Activated CD4-positive, alpha-beta T cell treated with anti-CD3 and anti-CD28 coated beads for 4 hours (primary cell): ENCODE data around the gene RGS9.
A peak's percentile ranks its signal among the peaks of the same experiment; 100 is the strongest.

Experiments
- DNase-seq, 2 donors: peaks; one replicate each; pipeline ENCODE4 v3.0.0-alpha.2; 2020

The RGS9 gene

DNA sequence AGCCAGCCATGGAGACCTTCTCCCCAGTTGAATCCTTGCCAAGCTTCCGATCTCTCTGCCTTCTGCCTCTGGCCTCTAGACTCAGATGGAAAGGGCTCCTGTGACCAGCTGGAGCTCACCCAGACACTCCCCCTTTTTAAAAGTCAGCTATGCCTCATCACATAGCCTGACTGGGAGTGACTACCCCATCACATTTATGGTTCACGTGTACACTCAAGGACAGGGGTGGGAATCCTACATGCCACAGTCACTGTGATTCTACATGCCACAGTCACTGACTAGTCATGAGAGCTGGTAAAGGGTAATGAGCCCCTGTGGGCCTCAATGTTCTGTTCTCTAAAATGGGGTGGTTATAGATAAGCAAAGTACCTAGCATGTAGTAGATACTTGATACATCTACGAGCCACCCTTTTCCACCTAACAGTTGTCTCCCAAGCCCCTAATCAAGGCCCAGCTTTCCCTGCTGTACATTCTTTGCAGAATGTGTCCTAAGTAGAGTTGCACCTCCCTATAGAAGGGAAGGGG lies 85.1 kb downstream of the RGS9 start:
- no peak for DNase-seq

DNA sequence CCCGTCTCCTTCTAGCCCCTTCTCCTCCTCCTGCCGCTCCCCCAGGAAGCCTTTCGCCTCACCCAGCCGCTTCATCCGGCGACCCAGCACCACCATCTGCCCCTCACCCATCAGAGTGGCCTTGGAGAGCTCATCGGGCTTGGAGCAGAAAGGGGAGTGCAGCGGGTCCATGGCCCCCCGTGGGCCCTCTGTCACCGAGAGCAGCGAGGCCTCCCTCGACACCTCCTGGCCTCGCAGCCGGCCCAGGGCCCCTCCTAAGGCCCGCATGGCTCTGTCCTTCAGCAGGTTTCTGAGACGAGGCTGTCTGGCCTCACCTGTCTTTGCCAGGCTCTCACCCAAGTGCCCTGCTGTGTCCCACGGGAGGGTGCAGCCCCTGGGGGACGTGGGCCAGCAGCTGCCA lies 87.9 kb downstream of the RGS9 start:
- no peak for DNase-seq

DNA sequence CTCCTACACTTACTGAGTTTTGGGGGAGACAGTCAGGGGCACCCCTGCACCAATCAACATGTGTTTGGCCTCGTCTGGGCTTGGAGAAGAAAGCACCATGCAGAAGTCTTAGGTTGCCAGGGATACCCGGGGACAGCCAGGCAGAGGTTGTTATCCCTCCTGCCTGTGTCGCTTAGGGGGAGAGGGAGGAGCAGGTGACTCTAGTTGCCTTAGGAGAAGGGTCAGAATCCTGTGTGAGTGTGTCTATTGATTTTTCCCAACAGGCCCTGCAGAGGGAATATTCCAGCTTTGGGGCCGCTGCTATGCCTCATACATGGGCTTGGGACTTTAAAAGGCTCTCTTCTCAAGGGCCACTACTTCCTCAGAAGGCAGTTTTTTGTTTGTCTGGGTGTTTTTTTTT lies 89.1 kb downstream of the RGS9 start:
- no peak for DNase-seq

GRCh38 chr17:65227637-65228036 lies 90.5 kb downstream of the RGS9 start:
- no peak for DNase-seq

- DNase-seq = no peak
Observed at GRCh38 chr17:65228287-65228686, 91.1 kb downstream of the RGS9 start.

DNA sequence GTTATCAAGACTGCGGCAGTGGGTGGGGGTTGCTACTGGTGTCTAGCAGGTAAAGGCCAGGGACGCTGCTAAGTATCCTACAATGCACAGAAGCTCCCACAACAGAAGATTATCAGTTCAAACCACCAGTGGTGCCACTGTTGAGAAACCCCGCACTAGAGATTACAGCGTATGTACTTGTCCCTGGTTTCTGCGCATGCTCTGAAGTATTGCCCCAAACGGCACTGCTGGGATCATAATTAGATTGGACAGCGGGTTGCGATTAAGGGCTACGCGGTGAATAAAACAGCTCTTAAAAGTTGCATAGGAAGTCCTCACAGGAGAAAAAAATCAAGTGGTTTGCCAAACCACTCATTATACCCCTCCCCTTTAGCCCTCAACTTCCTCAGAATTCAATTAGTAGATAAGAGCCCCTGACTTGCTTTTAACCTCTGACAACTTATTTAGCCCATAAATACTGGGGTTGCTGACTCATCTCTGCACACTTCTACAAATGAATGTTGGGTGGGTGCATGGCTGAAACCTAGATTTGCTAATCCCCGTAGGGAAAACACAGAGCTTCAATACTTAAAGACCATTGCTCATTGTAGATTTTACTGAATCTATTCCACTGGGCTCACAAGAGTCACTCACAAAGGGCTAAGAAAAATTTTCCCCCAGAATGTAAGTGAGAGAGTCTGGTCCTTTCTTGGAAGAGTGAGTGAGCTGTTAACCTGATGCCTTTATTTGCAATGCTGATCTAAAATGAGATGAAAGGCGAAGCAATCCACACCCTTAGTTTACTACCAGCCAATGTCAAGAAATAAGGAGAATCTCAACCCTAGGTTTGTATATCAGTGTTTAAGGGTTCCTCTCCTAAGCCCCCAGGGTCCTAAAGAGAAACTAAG lies 91.8 kb downstream of the RGS9 start:
- peak; percentile 5 to 31 for DNase-seq

- DNase-seq = no peak
Observed at GRCh38 chr17:65229621-65229995, 92.4 kb downstream of the RGS9 start.

GRCh38 chr17:65230040-65230439 lies 92.9 kb downstream of the RGS9 start:
- DNase-seq = no peak

DNA sequence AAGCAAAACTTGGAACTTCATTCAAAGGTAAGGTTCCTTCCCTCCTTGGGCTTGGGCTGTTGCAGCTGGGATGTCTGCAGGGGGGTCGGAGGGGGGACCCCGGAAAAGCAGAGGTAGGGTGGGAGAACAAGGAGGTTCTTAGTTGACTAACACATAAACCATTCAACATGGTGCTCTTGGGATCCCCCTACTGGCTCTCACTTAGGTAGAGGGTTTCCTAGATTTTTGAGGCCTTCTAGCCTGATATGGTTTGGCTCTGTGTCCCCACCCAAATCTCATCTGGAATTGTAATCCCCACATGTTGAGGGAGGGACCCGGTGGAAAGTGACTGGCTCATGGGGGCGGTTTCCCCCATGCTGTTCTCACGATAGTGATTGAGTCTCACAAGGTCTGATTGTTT lies 93.9 kb downstream of the RGS9 start:
- DNase-seq = no peak

- peak; percentile 41 to 42 for DNase-seq
Observed at GRCh38 chr17:65231662-65232335, 94.6 kb downstream of the RGS9 start.

- DNase-seq = no peak
Observed at GRCh38 chr17:65235284-65235683, 98.1 kb downstream of the RGS9 start.

- no peak for DNase-seq
Observed at GRCh38 chr17:65236321-65236720, 99.2 kb downstream of the RGS9 start.

- DNase-seq = peak in 1 of 2 donors; percentile 4
Observed at GRCh38 chr17:65243838-65244625, 106.9 kb downstream of the RGS9 start.

GRCh38 chr17:65246252-65246651 lies 109.1 kb downstream of the RGS9 start:
- no peak for DNase-seq

- no peak for DNase-seq
Observed at GRCh38 chr17:65249774-65250173, 112.6 kb downstream of the RGS9 start.

- no peak for DNase-seq
Observed at GRCh38 chr17:65254166-65254565, 117.0 kb downstream of the RGS9 start.

DNA sequence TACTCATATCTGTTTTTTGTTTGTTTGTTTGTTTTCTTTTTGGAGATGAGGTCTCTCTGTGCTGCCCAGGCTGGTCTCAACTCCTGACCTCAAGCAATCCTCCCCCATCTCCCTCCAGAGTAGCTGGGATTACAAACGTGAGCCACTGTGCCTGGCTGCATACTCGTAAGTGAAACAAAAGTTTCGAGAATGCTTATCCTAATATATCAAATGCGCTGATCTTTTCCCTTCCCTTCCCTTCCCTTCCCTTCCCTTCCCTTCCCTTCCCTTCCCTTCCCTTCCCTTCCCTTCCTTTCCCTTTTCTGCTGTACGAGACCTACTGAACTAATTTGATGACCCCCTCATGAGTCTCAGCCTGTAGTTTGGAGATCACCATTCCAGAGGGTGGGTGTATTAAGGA lies 122.1 kb downstream of the RGS9 start:
- DNase-seq = no peak

DNA sequence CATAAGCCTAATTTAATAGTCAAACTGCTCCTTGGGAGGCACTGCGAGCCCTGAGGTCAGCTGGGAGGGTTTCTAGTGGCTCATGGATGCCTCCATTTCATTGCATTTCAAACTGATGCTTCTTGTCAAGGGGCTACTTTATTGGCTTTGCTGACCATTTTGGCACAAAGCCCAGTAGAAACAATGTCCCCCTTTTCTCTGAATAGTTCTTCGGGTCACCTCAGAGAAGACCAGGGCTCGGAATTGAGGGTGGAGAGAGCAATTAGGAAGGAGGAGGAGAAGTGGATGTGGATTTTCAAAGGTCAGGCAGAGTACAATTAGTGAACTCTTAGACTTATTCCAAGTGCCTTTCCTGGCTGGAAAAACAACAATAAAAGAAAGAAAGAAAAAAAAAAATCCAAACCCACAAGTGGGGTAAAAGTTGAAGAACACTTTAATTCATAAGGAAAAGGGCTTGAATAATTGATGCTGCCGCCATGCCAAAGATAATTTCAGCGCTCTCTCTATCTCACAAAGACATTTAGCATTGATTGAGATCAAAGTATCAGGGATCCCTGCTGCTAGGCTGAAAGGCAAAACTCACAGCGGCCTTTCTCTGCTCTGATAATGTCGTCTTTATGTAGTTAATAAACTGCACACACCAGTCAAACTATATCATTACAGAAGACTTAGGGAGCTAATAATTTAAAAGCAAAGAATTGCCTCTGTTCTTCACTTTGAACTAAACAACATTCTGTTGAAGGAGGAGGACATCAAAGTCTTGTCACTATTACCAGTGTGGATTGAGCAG lies 122.7 kb downstream of the RGS9 start:
- DNase-seq = no peak

- no peak for DNase-seq
Observed at GRCh38 chr17:65260626-65261025, 123.5 kb downstream of the RGS9 start.

GRCh38 chr17:65261152-65261551 lies 124.0 kb downstream of the RGS9 start:
- DNase-seq = no peak

- DNase-seq = no peak
Observed at GRCh38 chr17:65261682-65262636, 124.8 kb downstream of the RGS9 start.
